ENCODE results near the gene KCNG2.

- no peak for TF ChIP-seq EZH2 (IDR thresholded peaks at IDR 0.05; ENCODE audit: borderline replicate concordance)
- no peak for TF ChIP-seq CTCF (IDR thresholded peaks at IDR 0.05; ENCODE audit: poor library complexity)
- TF ChIP-seq EZH2phosphoT487 (IDR thresholded peaks at IDR 0.05; ENCODE audit: low read depth, severe bottlenecking, unreplicated experiment), result no peak
Measured at GRCh38 chr18:79844999-79845563, 47.3 kb downstream of the KCNG2 start.
